ENCODE measurements around the gene ZCCHC4. TPM values are rescaled to one million over a fixed set of nuclear protein-coding genes. Genes with fewer than 3 reads are reported as not detected.
A peak's percentile ranks its signal among the peaks of the same experiment; 100 is the strongest.

The ZCCHC4 gene
- total and polyA plus RNA-seq, 2 of the 4 experiments (the other 2 are of a cell fraction) = 7.9 to 8.1 TPM

DNA sequence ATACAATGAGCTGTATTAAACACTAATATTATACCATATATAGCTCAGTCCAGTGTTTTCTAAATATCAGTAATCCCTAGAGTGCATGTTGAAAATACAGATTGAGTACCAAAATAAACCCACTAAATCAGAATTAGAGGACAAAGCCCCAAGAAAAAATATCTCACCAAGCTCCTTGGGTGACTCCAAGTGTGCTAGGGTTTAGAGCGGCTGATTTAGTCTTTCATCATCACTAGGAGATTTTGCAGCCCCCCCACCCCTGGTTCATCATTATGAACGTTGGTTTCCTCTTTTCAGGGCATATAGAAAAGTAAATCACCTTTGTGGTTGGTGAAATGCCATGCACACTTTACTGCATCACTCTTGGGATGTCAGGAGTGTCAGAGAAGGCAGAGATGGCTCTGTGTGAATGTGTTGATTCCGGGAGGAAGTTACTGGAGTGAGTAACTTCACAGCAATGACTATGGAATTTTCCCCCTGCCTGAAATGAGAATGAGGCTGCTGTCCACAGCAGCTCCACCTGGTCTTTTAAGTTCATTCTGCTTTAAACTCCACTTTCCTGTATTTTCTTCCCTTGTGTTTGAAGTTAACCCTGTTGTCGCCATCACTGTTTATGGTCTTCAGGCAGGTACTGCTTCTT lies 39.3 kb downstream of the ZCCHC4 start:
- Histone ChIP-seq H3K14ac (replicated peaks; ENCODE audit: low read depth, low read length) (0 out of 2 replicates have a peak overlapping the region, but pooled peaks have one; percentile 85), H3K18ac (ENCODE audit: low read depth, low read length) (no peak overlapping the region), H3K27ac (ENCODE audit: insufficient read depth, low read length) (no peak overlapping the region), H4K91ac (ENCODE audit: insufficient read depth, low read depth, low read length) (no peak overlapping the region), H2BK20ac (ENCODE audit: low read depth, low read length) (no peak overlapping the region), H3K9me3 (ENCODE audit: control insufficient read depth, insufficient read depth, low read length) (no peaks in the 10 kb centered on the region), H3K79me1 (ENCODE audit: low read depth in 1 of 2, low read length in 2 of 2) (peaks cover 0 to 2% of the 10 kb centered on the region in 2 experiments; a peak in 2 of 4 replicates), H4K20me1 (ENCODE audit: insufficient read depth, low read length) (no peaks in the 10 kb centered on the region), H3K9ac (ENCODE audit: low read depth, low read length) (no peak overlapping the region), H2AK5ac (ENCODE audit: low read depth, low read length) (peak overlapping the region; percentile 62; the same call in 1 of the 2 replicates), H3K4ac (ENCODE audit: low read depth, low read length) (peak overlapping the region; percentile 25; the same call in 1 of the 2 replicates), H2BK120ac (ENCODE audit: low read depth, low read length) (peak overlapping the region; percentile 44; the same call in 1 of the 2 replicates), H2BK5ac (ENCODE audit: low read depth, low read length, poor library complexity, severe bottlenecking) (peak overlapping the region; percentile 61), H3K27me3 (ENCODE audit: control insufficient read depth, insufficient read depth, low read length) (no peaks in the 10 kb centered on the region), H2BK15ac (ENCODE audit: low read depth, low read length) (no peak overlapping the region), H4K5ac (ENCODE audit: low read depth, low read length) (no peak overlapping the region), H2AFZ (replicated peaks; ENCODE audit: low read length, poor library complexity) (peak overlapping the region; percentile 56), H3K4me1 (ENCODE audit: control insufficient read depth, insufficient read depth, low read length) (peaks cover 4% of the 10 kb centered on the region; the same call in 1 of the 2 replicates), H2AK9ac (replicated peaks; ENCODE audit: low read depth, low read length, poor library complexity) (peak overlapping the region; percentile 60), H3K4me3 (ENCODE audit: insufficient read depth, low read depth, low read length) (no peak overlapping the region), H3K4me2 (ENCODE audit: low read depth, low read length) (no peak overlapping the region), H3K56ac (ENCODE audit: extremely low read depth, insufficient read depth, low read length) (no peak overlapping the region), H4K8ac (ENCODE audit: low read depth in 2 of 2, low read length in 2 of 2) (no peak overlapping the region), H3K23ac (ENCODE audit: low read depth, low read length) (no peak overlapping the region), H3K9me1 (ENCODE audit: insufficient read depth, low read length) (no peaks in the 10 kb centered on the region), H3K36me3 (ENCODE audit: control insufficient read depth, insufficient read depth, low read length) (0 out of 2 replicates have a peak, but pooled peaks cover 2% of the 10 kb centered on the region)
- ChIA-PET CTCF (interaction anchor here (0.7 to 2.8 kb wide), 3 partner anchors 10 to 72 kb away, joined by 3 to 8 read pairs (median 3); partner anchors contain the start of gene ZCCHC4), POLR2A (ENCODE audit: unreplicated experiment) (no interaction called here)
- DNase-seq = peak; percentile 72
- peak; percentile 97 for ATAC-seq (ENCODE audit: low read depth)
- dilution Hi-C loops (cut with HindIII; ENCODE audit: low sequenced_read_pairs, unreplicated experiment) = no loop called here
- no TSS peak for BruUV-seq (replicated peaks)
- in situ Hi-C loops (cut with MboI; ENCODE audit: low sequenced_read_pairs) = loop anchor here (25.0 kb wide), 1 partner anchor 365 kb away; no protein-coding TSS in a partner anchor
- 100% methylated on average over 1 of the region's 4 CpGs; no CpG with 5 or more reads in 1 of the 2 experiments for WGBS, 2 experiments (ENCODE audit: extremely low coverage in 2 of 2, insufficient read length in 1 of 2)
- intact Hi-C loops (cut with micrococcal nuclease) = no loop called here
- TF ChIP-seq SMC3 (IDR thresholded peaks at IDR 0.05; ENCODE audit: low read depth, low read length) (no peak), RAD21 (IDR thresholded peaks at IDR 0.05; ENCODE audit: low read length) (no peak), CEBPB (IDR thresholded peaks at IDR 0.05; ENCODE audit: low read depth, low read length) (0 out of 2 replicates have a peak, but pooled peaks have one; percentile 1), MXI1 (IDR thresholded peaks at IDR 0.05; ENCODE audit: borderline replicate concordance, low read depth, low read length) (no peak), POLR2A (IDR thresholded peaks at IDR 0.05; ENCODE audit: low read depth, low read length) (no peak), MAFK (IDR thresholded peaks at IDR 0.05; ENCODE audit: low read depth, low read length) (no peak), BHLHE40 (IDR thresholded peaks at IDR 0.05; ENCODE audit: low read depth, low read length) (no peak), CHD1 (IDR thresholded peaks at IDR 0.05; ENCODE audit: low read depth, low read length) (no peak), MAZ (IDR thresholded peaks at IDR 0.05; ENCODE audit: borderline replicate concordance, low read depth, low read length) (no peak), FOS (IDR thresholded peaks at IDR 0.05; ENCODE audit: low read depth, low read length) (0 out of 2 replicates have a peak, but pooled peaks have one; percentile 4), RCOR1 (IDR thresholded peaks at IDR 0.05; ENCODE audit: insufficient replicate concordance, low read length) (no peak)
- TF ChIP-seq, protein P1, sequence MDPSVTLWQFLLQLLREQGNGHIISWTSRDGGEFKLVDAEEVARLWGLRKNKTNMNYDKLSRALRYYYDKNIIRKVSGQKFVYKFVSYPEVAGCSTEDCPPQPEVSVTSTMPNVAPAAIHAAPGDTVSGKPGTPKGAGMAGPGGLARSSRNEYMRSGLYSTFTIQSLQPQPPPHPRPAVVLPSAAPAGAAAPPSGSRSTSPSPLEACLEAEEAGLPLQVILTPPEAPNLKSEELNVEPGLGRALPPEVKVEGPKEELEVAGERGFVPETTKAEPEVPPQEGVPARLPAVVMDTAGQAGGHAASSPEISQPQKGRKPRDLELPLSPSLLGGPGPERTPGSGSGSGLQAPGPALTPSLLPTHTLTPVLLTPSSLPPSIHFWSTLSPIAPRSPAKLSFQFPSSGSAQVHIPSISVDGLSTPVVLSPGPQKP (IDR thresholded peaks at IDR 0.05; ENCODE audit: borderline replicate concordance, low read depth, low read length) = no peak
- TF ChIP-seq, protein P2, sequence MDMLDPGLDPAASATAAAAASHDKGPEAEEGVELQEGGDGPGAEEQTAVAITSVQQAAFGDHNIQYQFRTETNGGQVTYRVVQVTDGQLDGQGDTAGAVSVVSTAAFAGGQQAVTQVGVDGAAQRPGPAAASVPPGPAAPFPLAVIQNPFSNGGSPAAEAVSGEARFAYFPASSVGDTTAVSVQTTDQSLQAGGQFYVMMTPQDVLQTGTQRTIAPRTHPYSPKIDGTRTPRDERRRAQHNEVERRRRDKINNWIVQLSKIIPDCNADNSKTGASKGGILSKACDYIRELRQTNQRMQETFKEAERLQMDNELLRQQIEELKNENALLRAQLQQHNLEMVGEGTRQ (IDR thresholded peaks at IDR 0.05; ENCODE audit: low read depth, low read length) = no peak
- TF ChIP-seq, protein P3, sequence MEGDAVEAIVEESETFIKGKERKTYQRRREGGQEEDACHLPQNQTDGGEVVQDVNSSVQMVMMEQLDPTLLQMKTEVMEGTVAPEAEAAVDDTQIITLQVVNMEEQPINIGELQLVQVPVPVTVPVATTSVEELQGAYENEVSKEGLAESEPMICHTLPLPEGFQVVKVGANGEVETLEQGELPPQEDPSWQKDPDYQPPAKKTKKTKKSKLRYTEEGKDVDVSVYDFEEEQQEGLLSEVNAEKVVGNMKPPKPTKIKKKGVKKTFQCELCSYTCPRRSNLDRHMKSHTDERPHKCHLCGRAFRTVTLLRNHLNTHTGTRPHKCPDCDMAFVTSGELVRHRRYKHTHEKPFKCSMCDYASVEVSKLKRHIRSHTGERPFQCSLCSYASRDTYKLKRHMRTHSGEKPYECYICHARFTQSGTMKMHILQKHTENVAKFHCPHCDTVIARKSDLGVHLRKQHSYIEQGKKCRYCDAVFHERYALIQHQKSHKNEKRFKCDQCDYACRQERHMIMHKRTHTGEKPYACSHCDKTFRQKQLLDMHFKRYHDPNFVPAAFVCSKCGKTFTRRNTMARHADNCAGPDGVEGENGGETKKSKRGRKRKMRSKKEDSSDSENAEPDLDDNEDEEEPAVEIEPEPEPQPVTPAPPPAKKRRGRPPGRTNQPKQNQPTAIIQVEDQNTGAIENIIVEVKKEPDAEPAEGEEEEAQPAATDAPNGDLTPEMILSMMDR (conservative IDR thresholded peaks at IDR 0.05; ENCODE audit: low read depth, low read length) = no peak

All from IMR-90 (cell line).